H54 (cell line): ENCODE results near the gene ATP8A2.

Source experiments
- DNase-seq: peaks from one replicate; pipeline ENCODE4 v3.0.0; 2011; ENCODE audit warnings: low spot score, mixed read lengths; ENCODE audit not compliant: insufficient read length
- FAIRE-seq: peaks from 3 replicates; lab custom pipeline; 2011; peaks lifted over from hg19 to GRCh38; lab: Jason Lieb, UNC
- POLR2A ChIP-seq: IDR thresholded peaks from 2 replicates; pipeline ENCODE4 v1.6.1; 2011; ENCODE audit warnings: low read depth, mild to moderate bottlenecking, low read length

The ATP8A2 gene

DNA sequence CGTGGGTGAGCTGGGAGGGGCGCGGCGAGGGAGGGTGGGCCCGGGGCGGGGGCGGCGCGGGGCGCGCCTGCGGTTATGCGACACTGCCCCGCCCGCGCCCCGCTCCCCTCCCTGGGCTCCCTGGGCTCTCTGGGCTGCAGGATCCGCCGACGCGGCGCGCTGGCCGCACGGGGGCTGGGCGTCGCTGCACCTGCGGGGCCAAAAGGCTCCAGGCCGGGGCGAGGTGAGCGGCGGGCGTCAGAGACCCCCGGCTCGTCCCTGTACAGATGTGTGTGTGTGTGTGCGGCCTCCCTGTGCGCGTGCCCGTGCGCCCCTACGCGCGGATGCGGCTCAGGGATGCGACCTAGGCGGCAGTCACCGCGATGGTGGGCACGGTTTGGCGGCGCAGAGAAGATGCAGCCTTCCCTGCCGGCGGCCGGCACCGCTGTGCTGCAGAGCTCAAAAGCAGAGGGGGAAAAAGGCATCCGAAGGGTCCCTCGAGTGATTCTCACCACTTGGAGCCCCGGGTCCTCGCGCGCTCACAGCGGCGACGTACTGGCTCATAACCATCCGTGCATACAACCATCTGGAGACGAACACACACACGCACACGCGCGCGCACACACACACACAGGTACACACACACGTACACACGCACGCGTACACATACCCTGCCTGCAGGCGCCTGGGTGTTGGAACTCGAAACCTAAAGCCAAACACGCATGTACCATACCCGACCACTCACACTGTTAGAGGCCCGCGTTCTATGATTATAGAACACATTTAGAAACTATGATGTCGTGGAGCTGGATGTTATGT, 709 bp downstream of the ATP8A2 start:
- DNase-seq (no peak), FAIRE-seq (no peak)
- no peak for TF ChIP-seq POLR2A

DNA sequence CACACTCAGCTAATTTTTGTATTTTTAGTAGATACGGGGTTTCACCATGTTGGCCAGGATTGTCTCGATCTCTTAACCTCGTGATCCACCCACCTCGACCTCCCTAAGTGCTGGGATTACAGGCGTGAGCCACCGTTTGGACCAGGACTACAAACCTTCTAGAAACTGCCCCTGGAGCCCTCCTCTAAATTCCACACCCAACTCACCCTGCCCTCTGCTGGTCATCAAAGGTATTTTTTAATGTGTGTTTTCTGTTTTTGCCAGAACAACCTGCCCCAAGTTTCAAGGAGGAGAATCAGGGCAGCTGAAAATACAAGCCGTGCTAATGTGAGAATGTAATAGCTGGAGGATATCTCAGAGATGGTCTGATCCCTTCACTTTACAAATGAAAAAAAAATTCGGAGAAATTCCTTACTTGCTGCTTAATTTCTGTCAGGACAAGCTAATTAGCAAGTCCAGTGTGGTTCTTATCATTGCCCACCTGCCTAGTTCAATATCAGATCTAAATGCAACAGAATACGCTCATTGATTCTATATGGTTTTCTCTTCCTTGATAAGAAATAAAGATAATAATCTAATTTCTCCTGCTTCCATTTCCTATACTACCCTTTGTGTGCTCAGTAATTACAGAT, 4.1 kb downstream of the ATP8A2 start:
- FAIRE-seq (no peak), DNase-seq (peak; percentile 35)
- TF ChIP-seq POLR2A = no peak

DNA sequence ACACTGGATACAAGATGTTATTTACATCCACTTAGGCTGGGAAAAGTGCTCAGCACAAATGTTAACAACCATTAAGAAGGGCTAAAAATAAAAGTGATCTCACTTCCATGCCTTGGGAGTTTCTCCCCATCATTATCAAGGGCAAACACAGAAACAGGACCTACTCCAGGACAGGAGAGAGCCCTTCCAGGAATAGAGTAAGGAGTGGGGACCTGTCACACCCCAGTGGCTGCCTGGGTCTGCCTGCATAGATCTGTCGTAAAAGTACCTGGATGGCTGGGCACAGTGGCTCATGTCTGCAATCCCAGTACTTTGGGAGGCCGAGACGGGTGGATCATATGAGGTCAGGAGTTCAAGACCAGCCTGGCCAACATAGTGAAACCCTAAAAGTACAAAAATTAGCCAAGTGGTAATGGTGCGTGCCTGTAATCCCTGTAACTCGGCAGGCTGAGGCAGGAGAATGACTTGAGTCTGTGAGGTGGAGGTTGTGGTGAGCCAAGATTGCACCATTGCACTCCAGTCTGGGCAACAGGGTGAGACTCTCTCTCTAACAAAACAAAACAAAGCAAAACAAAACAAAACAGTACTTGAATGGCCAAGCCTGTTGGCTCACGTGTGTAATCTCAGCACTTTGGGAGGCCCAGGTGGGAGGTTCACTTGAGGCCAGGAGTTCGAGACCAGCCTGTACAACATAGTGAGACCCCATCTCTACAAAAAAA, 5.6 kb downstream of the ATP8A2 start:
- DNase-seq (no peak), FAIRE-seq (no peak)
- TF ChIP-seq POLR2A = no peak

DNA sequence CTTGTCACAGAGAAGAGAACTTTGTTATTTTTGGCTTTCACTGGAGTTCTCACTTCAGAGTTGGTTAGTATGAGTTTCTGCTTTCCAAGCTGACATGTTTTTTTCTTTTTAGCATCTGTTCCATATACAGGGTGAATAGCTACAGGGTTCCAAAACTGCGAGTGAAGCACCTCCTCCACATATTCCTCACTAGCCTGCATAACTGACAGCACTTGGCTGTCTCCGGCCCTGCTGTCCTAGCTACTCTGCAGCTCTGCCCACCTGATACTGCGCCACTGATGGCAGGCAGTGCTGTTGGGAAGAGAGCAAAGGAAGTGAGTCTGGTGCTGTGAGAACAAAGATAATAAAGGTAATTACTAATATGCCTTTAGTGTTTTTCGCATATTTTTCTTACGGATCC, 6.8 kb downstream of the ATP8A2 start:
- FAIRE-seq (no peak), DNase-seq (no peak)
- no peak for TF ChIP-seq POLR2A

DNA sequence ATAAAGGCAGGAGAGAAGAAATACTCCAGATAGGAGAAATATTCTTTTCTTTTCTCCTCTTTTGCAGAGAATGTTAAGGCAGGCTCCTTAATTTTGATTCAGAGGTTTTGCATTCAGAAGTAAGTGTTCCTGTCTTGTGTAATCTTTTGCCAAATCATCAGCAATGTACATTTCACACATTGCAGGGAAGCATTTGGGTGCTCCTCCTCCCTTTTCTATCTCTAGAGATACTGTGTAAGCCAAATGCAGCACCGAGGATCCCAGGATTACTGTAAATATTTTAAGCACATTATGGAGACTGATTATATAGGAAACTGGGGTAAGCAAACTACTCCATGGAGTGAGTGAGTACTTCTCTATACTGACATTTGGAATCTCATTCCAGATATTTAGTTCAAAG, 7.2 kb downstream of the ATP8A2 start:
- no peak for TF ChIP-seq POLR2A
- DNase-seq (no peak), FAIRE-seq (no peak)

DNA sequence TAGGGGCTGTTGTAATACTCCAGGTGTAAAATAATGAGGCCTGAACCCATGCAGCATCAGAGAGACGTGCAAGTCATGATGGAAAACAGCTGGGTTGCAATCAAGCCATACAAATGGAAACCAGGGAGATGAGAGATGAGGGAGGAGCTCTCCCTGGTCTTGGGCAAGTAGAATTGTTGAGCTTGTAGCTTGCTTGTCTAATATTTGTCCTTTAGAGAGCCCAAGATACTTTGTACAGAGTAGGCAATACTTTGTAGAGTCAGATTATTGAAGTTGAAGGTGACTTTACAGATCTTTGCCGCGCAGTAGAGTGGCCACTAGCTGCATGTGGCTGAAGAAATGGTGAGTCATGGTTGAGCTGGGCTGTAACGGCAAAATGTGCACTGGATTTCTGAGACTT, 8.3 kb downstream of the ATP8A2 start:
- no peak for DNase-seq
- no peak for TF ChIP-seq POLR2A
- FAIRE-seq = no peak

DNA sequence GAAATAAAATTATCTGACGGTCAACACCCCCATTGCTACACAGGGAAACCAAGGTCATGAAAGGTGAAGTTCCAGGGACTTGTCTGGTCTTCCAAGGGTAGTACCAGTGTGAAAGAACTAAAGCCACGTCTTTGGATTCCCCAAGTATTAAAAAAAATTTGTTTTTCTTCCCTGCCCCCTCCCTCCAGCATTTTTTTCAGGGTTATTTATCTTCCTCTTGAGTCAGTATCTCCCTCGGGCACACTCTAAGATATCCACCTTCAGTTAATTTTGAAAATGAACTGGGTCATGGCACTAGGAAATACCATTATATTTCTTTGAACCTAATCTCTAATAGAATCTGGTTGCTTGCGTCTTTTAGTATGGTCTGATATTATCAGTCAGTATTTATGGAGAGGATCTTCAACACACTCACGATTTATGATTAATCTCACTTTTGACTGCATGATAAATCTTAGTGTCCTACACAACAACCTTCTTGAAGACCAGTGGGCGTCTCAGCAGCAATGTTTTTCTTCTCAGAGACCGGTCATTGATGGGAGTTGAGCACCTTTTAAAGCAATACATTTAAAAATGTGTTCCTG, 9.1 kb downstream of the ATP8A2 start:
- TF ChIP-seq POLR2A = no peak
- no peak for FAIRE-seq
- DNase-seq = no peak

DNA sequence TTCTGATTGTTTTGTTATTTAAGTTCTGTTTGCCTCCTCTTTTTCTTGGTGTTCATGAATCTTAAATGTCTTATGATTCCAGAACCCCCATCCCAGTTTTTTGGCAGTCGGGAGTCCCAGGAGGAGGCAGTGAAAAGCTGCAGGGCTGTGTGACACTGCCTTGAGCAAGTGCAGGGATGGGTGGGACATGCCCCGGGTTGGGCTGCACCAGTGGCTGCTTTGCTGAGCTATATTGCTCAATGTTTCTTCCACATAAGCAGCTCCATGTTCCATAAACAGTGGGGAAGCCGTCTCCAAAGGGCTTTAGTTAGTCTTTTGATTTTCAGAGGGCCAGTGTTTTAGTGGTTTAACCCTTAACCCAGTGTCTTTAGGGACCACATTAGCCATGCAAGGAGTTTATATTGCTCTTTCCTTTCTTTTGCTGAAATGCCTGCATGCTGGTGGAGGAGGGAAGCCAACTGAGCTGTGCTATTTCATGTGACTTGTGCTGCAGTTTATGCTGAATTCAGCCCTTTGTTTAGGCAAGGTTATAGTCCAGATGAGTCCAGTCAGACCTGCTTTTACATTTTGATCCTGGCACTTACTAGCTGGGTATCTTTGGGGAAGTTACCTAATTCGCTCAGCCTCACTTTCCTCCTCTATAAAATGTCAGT, 13.1 kb downstream of the ATP8A2 start:
- no peak for FAIRE-seq
- TF ChIP-seq POLR2A = no peak
- no peak for DNase-seq

DNA sequence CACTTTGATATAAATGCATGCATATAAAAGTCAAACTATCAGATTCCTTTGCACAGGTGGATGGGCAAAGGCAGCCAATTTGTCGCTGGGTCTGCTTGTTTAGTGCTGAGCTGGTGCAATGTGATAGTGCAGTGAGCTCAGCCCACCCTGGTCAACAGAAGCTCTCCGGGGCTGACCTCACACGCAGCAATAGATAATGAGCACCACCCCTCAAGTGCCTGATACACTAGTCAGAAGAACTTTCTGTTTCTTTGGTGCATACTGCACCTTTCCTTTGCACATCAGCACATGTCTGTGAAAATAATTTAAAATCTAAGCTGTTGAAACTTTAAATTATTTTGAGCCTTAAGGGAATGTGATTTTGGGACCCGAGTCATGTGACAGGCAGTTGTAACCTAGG, 20.2 kb downstream of the ATP8A2 start:
- FAIRE-seq = no peak
- no peak for TF ChIP-seq POLR2A

DNA sequence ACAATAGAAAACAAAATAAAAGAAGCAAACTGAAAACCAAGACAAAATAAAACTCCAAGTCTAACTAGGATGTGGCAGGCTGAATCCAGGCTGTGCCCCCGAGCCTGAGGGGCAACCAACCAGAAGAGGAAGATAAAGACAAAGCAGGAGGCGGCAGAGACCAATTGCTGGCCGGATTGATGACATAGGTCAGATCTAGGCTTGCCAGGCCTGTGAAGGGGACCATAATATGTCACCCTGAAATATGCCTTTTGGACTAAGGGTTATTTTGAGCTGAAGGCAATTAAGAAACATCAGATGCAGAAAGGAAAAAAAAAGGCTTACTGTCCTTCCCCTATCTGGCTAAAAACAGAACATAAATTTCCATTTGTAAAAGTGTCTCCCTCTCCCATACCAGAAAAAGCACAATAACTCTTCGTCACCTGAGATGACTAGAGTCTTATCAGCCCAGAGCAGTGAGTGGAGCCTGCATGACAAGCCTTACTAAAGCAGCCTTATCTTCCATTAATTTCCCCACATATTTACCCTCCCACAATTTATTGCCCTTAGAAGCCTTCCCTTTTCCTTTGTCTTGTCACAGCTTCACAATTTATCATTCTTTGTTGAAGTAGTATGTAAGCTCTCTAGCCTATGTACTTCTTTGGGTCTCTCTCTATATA, 22.8 kb downstream of the ATP8A2 start:
- no peak for TF ChIP-seq POLR2A
- DNase-seq (no peak), FAIRE-seq (no peak)

More for the DNA sequence above, 20.2 kb downstream of the ATP8A2 start:
- no peak for DNase-seq

DNA sequence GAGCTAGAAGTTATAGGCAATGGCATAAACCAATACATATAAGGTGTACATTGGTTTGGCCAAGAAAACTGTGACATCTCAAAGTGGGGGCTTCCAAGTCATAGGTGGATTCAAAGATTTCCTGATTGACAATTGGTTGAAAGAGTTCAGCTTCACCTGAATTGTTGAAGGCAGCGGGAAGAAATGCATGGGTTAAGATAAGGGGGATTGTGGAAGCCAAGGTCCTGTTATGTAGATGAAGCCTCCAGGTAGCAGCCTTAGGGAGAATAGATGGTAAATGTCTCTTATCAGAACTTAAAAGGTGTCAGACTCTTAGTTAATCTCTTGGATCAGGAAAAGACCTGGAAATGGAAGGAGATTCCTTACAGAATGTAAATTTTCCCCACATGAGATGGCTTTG, 26.0 kb downstream of the ATP8A2 start:
- no peak for FAIRE-seq
- no peak for DNase-seq
- TF ChIP-seq POLR2A = no peak

DNA sequence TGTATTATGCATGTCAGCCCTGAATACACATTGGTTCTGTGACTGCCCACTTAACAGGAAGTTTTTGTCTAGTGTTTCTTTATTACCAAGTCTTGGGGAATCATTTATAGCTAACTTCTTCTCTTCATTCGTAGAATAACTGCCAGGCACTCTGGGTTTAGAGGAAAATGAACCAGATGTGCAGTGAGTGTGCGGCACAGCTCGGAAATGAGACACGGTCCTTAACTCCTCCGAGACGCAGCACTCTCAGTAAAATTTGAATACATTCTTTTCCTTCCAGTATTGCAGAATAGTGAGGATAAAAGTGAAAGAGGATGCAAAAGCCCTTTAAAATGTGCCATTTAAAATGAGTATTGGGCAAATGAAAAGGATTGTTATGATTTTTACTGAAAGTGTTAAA, 29.2 kb downstream of the ATP8A2 start:
- TF ChIP-seq POLR2A = no peak
- FAIRE-seq (no peak), DNase-seq (no peak)

DNA sequence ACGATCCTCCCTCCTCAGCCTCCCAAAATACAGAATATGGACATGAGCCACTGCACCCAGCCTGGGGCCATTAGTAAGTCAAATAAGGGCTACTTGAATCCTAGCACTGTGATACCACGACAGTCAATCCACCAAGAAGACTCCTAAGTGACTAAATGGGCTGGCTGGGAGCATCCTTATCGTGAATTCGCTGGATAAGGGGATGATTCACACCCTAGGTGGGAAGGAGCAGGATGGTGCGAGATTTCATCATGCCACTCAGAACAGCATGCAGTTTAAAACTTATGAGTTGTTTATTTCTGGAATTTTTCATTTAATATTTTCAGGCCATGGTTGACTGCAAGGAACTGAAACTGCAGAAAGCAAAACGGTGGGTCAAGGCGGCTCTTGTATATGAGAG, 30.2 kb downstream of the ATP8A2 start:
- DNase-seq (no peak), FAIRE-seq (no peak)
- no peak for TF ChIP-seq POLR2A
